GM10266 (cell line): ENCODE data around the gene TMCC2.
"Not testable (repeated sequence)": the region's sequence is repeated elsewhere in the genome, so short reads cannot be mapped to it uniquely, and the experiment has no call there.

Experiments
- DNase-seq: peaks from one replicate; pipeline ENCODE4 v3.0.0; 2012; ENCODE audit errors: extremely low spot score
- CTCF ChIP-seq: IDR thresholded peaks from 2 replicates; pipeline ENCODE4 v1.5.1; 2012; ENCODE audit warnings: mild to moderate bottlenecking, low read depth; ENCODE audit not compliant: control insufficient read depth, insufficient read depth; ENCODE audit errors: missing control alignments

Gene TMCC2

GRCh38 chr1:205229399-205229871 is 1.7 kb downstream of the TMCC2 start:
- peak; percentile 88 for DNase-seq
- TF ChIP-seq CTCF = peak; percentile 39

GRCh38 chr1:205229916-205230700 is 2.4 kb downstream of the TMCC2 start:
- no peak for DNase-seq

GRCh38 chr1:205230982-205231381 is 3.2 kb downstream of the TMCC2 start:
- DNase-seq = no peak

More at GRCh38 chr1:205229916-205230700, 2.4 kb downstream of the TMCC2 start:
- TF ChIP-seq CTCF = no peak

GRCh38 chr1:205232127-205232820 is 4.5 kb downstream of the TMCC2 start:
- no peak for TF ChIP-seq CTCF

More at GRCh38 chr1:205230982-205231381, 3.2 kb downstream of the TMCC2 start:
- TF ChIP-seq CTCF = no peak

GRCh38 chr1:205232945-205233397 is 5.2 kb downstream of the TMCC2 start:
- no peak for TF ChIP-seq CTCF
- DNase-seq = no peak

More at GRCh38 chr1:205232127-205232820, 4.5 kb downstream of the TMCC2 start:
- DNase-seq = no peak

- DNase-seq = not testable (repeated sequence)
Measured at GRCh38 chr1:205233986-205234385, 6.2 kb downstream of the TMCC2 start.

GRCh38 chr1:205235951-205236350 is 8.2 kb downstream of the TMCC2 start:
- TF ChIP-seq CTCF = no peak
- DNase-seq = no peak
